H1 (cell line): ENCODE results near the gene ADAMTS1. TPM values are rescaled to one million over a fixed set of nuclear protein-coding genes. Genes with fewer than 3 reads are reported as not detected.

Experiments
- CEBPB ChIP-seq: IDR thresholded peaks from 2 replicates; pipeline ENCODE4 v1.6.1; 2012; ENCODE audit warnings: low read depth, low read length
- CTCF ChIP-seq, 3 experiments: IDR thresholded peaks; 1 replicate in 2 of 3; 2 replicates in 1 of 3; pipeline versions ENCODE4 v1.5.1 to v1.6.1; 2011; ENCODE audit warnings: low read length in 3 of 3, mild to moderate bottlenecking in 3 of 3, inconsistent platforms in 2 of 3, low read depth in 1 of 3, moderate library complexity in 1 of 3; ENCODE audit not compliant: insufficient read depth in 1 of 3; ENCODE audit errors: control extremely low read depth in 1 of 3
- EZH2 ChIP-seq: fragments of 200-600 bp; sonication (generic); IDR thresholded peaks from 2 replicates; pipeline ENCODE4 v1.7.1; 2012; ENCODE audit warnings: low read depth, mild to moderate bottlenecking, moderate library complexity, low read length, inconsistent platforms; ENCODE audit not compliant: severe bottlenecking
- GABPA ChIP-seq: IDR thresholded peaks from 2 replicates; pipeline ENCODE4 v1.6.1; 2011; ENCODE audit warnings: mild to moderate bottlenecking, low read length, moderate library complexity, borderline replicate concordance; ENCODE audit not compliant: insufficient read depth
- GTF2F1 ChIP-seq: IDR thresholded peaks from 2 replicates; pipeline ENCODE4 v1.6.1; 2012; ENCODE audit warnings: low read depth, low read length, improper control_type of control experiment, borderline replicate concordance
- HDAC2 ChIP-seq, 2 experiments: fragments of 300-600 bp in 1 of 2; sonication (generic) in 1 of 2; IDR thresholded peaks; 2 replicates each; pipeline ENCODE4 v1.6.1; 2011 to 2012; ENCODE audit warnings: low read depth in 2 of 2, low read length in 2 of 2, mild to moderate bottlenecking in 2 of 2, moderate library complexity in 2 of 2, borderline replicate concordance in 1 of 2, inconsistent platforms in 1 of 2
- KDM5A ChIP-seq: fragments of 200-600 bp; IDR thresholded peaks from 2 replicates; pipeline ENCODE4 v1.7.1; 2012; ENCODE audit warnings: mild to moderate bottlenecking, low read length, inconsistent platforms, mixed read lengths
- NRF1 ChIP-seq: IDR thresholded peaks from 2 replicates; pipeline ENCODE4 v1.6.1; 2011; ENCODE audit warnings: mild to moderate bottlenecking, low read depth, low read length, improper control_type of control experiment
- POLR2AphosphoS5 ChIP-seq: IDR thresholded peaks from 2 replicates; pipeline ENCODE4 v1.6.1; 2011; ENCODE audit warnings: low read depth, low read length
- RAD21 ChIP-seq, 2 experiments: IDR thresholded peaks in 1 of 2; conservative IDR thresholded peaks in 1 of 2; 2 replicates each; pipeline ENCODE4 v1.6.1; 2011; ENCODE audit warnings: low read depth in 2 of 2, low read length in 2 of 2, improper control_type of control experiment in 1 of 2, inconsistent platforms in 1 of 2, mild to moderate bottlenecking in 1 of 2, moderate library complexity in 1 of 2
- RXRA ChIP-seq: IDR thresholded peaks from 2 replicates; pipeline ENCODE4 v1.6.1; 2011; ENCODE audit warnings: low read depth, mild to moderate bottlenecking, low read length, moderate library complexity; ENCODE audit not compliant: insufficient read depth
- polyA plus RNA-seq, 7 experiments: library from polyadenylated mRNA; depleted of rRNA in 3 of 7; stranded (reverse) in 5 of 7; unstranded in 2 of 7; fragments of >200 nt in 5 of 7; fragments of 200-250 nt in 2 of 7; gene quantifications; 1 replicate in 5 of 7; 2 replicates in 1 of 7; 4 replicates in 1 of 7; pipeline versions ENCODE4 v1.2.1 to v1.2.3, GENCODE V29; 2011 to 2013; ENCODE audit warnings: missing spikeins in 2 of 7, mixed read lengths in 2 of 7
- total RNA-seq: library from RNA; stranded (reverse); fragmentation: NEBNext Ultra II Directional; extraction: Animal tissue kit (Norgen Biotek cat#: 25700); gene quantifications from 2 replicates; pipeline ENCODE4 v1.2.1, GENCODE V29; 2021

ADAMTS1 gene
- total and polyA plus RNA-seq, 2 of the 8 experiments (the other 6 are each of a cell fraction or from before 2014, with no cell fraction given) = 10.7 to 22.4 TPM

- TF ChIP-seq EZH2 (no peak), GABPA (no peak), CEBPB (no peak), RAD21 (IDR thresholded peaks at IDR 0.05 in 1 of 2, conservative IDR thresholded peaks at IDR 0.05 in 1 of 2; ENCODE audit: low read depth in 2 of 2, low read length in 2 of 2) (0 out of 4 replicates have a peak, but pooled peaks of 1 of the 2 experiments have one; percentile 9), NRF1 (no peak), CTCF (IDR thresholded peaks at IDR 0.05; ENCODE audit: control extremely low read depth in 1 of 3, insufficient read depth in 1 of 3, low read depth in 1 of 3, low read length in 3 of 3) (peak in 2 of 3 experiments; percentile 18 to 23; a peak in 2 of 4 replicates), KDM5A (no peak), RXRA (no peak), GTF2F1 (no peak), HDAC2 (IDR thresholded peaks at IDR 0.05; ENCODE audit: borderline replicate concordance in 1 of 2, low read depth in 2 of 2, low read length in 2 of 2) (no peak), POLR2AphosphoS5 (0 out of 2 replicates have a peak, but pooled peaks have one; percentile 18)
These were observed 7.7 kb downstream of the ADAMTS1 start (continued) for GRCh38 chr21:26837539-26837938.
